ENCODE results near the gene TAF4B.

GRCh38 chr18:26383454-26384270 is 157.4 kb downstream of the TAF4B start:
- no peak for TF ChIP-seq HDAC1 (IDR thresholded peaks at IDR 0.05)
- no peak for TF ChIP-seq PRDM10 (IDR thresholded peaks at IDR 0.05; ENCODE audit: partially characterized antibody)
- no peak for TF ChIP-seq TAF1 (IDR thresholded peaks at IDR 0.05; ENCODE audit: control insufficient read depth, extremely low read depth, insufficient read depth, low read length, severe bottlenecking)
- TF ChIP-seq CTCF (IDR thresholded peaks at IDR 0.05 in 2 of 3, conservative IDR thresholded peaks at IDR 0.05 in 1 of 3; ENCODE audit: insufficient read depth in 2 of 3, low read depth in 1 of 3, low read length in 3 of 3), result peak; percentile 48 to 81 (median 73); a peak in 5 of 6 replicates
- no peak for TF ChIP-seq ZNF639 (CRISPR knock-in tag; conservative IDR thresholded peaks at IDR 0.05 in 1 of 2, IDR thresholded peaks at IDR 0.05 in 1 of 2)
- no peak for TF ChIP-seq HINFP (tag; conservative IDR thresholded peaks at IDR 0.05; ENCODE audit: low read depth)
- no peak for TF ChIP-seq PATZ1 (CRISPR knock-in tag; IDR thresholded peaks at IDR 0.05; ENCODE audit: borderline replicate concordance)
- no peak for TF ChIP-seq EP300 (IDR thresholded peaks at IDR 0.05; ENCODE audit: low read length)
